Vagina (tissue), 2 donors: ENCODE results near the gene EIF3K.
A peak's percentile ranks its signal among the peaks of the same experiment; 100 is the strongest.

Experiments
- POLR2A ChIP-seq, 2 donors: fragments of 450-650 bp; IDR thresholded peaks; one replicate each; pipeline ENCODE4 v1.6.1; 2017; ENCODE audit warnings: antibody characterized with exemption in 2 of 2, mild to moderate bottlenecking in 2 of 2, moderate library complexity in 2 of 2
- POLR2AphosphoS5 ChIP-seq, 2 donors: sonication (generic); formaldehyde crosslinking; IDR thresholded peaks; one replicate each; pipeline ENCODE4 v1.9.0; 2017; ENCODE audit warnings: antibody characterized with exemption in 2 of 2, mild to moderate bottlenecking in 2 of 2, low read depth in 1 of 2; ENCODE audit not compliant: insufficient read depth in 1 of 2
- TF ChIP-seq, protein P1 (sequence below), 3 experiments: fragments of 450-650 bp in 2 of 3; fragments of 200-600 bp in 1 of 3; sonication (generic) in 1 of 3; IDR thresholded peaks; one replicate each; pipeline ENCODE4 v1.5.1; 2017 to 2019; ENCODE audit warnings: antibody characterized with exemption in 3 of 3, mild to moderate bottlenecking in 2 of 3, moderate library complexity in 2 of 3

DNA sequence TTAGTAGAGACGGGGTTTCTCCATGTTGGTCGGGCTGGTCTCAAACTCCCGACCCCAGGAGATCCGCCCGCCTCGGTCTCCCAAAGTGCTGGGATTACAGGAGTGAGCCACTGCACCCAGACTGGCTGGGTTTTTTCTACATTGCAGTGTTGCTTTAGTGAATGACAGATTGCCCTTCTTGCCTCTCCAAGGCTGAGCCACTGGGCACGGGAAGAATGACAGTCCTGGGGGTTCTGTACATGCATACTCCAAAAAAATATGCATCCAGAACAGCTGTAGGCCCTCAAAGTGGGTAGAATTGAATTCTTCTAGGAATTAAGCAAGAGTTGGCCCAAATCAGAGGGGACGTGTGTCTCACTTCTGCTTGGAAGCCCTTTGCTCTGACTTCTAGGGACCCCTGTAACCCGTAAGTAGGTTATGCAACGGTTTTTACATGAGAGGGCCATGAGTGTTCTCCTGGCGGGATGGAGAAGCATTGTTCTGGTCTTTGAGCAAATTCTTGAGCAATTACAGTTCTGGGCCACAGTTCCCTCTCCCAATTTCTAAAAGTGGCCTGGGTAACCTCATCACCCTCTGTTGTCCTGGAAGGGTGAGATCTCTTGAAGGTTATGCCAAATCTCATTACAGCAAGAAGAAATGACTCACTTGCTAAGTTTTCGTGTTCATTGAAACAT, 32.1 kb downstream of the EIF3K start:
- TF ChIP-seq, protein P1, sequence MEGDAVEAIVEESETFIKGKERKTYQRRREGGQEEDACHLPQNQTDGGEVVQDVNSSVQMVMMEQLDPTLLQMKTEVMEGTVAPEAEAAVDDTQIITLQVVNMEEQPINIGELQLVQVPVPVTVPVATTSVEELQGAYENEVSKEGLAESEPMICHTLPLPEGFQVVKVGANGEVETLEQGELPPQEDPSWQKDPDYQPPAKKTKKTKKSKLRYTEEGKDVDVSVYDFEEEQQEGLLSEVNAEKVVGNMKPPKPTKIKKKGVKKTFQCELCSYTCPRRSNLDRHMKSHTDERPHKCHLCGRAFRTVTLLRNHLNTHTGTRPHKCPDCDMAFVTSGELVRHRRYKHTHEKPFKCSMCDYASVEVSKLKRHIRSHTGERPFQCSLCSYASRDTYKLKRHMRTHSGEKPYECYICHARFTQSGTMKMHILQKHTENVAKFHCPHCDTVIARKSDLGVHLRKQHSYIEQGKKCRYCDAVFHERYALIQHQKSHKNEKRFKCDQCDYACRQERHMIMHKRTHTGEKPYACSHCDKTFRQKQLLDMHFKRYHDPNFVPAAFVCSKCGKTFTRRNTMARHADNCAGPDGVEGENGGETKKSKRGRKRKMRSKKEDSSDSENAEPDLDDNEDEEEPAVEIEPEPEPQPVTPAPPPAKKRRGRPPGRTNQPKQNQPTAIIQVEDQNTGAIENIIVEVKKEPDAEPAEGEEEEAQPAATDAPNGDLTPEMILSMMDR (IDR thresholded peaks at IDR 0.05) = peak in 1 of 3 experiments; percentile 14
- no peak for TF ChIP-seq POLR2A (IDR thresholded peaks at IDR 0.05)
- TF ChIP-seq POLR2AphosphoS5 (IDR thresholded peaks at IDR 0.05; ENCODE audit: insufficient read depth in 1 of 2, low read depth in 1 of 2) = peak in 1 of 2 donors; percentile 42
